ENCODE measurements around the gene ZFAND3.

ZFAND3 gene

DNA sequence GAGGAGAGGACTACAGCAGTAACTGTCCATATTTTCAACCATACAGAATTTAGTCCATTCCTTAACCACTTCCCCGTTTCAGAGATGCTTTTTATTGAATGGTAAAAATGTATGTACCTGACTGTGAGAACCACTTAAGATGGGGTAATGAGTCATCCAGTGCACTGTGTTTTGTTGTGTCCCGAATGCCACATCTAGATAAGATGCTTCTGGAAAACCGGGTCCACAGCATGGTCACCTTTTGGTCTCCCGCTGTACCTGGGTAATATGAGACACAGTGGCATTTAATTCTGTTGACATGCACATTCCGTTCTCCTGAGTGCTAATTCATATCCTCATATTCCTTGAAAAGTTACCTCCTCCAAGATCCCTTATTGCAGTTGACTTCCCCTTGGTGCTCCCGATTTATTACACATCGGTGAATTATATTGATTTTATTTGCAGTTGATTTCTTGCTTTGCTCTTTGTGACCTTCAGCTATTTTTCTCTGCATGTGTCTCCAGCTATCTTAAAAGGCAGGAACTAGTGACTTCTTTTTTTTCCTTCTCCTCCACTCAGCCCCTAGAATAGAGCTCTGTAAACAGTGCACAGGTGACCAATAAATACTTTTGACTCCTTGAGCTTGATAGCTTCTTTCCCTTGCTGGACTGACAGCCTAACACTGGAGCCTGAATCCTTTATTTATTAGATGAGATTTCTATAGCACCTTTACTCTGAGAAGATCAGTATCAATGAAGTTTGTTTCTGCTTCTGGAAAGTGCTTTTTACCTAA, 314.6 kb downstream of the ZFAND3 start:
- no peak for DNase-seq (ENCODE audit: low read depth, low spot score)

DNA sequence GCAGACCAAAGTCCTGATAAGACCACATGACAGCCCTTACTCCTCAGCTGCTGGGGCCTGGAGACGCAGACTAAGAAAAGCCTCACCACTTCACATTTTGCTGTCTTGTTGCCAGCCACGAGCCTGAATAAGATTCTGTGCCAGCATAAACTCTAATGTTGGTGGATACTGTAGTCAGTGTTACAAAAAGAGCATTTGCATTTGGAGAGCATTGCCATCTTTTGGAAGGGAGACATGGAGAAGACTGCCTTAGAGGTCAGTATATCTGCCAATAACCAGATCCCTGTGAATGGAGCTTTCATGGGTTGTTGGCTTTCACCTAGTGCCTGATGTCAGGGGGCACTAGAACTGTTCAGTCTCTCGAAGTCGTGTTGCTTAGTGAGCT, 315.2 kb downstream of the ZFAND3 start:
- DNase-seq (ENCODE audit: low read depth, low spot score): no peak

DNA sequence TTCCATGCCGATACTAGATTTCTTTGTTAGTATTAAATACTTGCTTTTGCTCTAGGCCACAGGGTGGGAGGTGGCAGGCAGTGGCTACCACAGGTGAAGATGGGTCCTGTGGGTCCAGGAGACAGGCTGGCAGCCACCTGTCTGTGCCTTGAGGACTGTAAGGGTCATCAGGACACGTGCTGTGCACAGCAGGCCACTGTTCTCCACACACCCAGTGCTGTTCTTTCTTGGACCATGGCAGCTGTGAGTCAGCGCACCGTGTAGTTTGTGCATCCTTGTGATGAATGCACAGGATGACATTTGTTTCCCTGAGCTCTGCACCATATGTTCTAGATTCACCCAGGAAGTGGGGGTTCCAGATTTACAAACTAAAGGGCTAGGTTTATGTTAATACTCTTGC, 317.0 kb downstream of the ZFAND3 start:
- no peak for DNase-seq (ENCODE audit: low read depth, low spot score)

DNA sequence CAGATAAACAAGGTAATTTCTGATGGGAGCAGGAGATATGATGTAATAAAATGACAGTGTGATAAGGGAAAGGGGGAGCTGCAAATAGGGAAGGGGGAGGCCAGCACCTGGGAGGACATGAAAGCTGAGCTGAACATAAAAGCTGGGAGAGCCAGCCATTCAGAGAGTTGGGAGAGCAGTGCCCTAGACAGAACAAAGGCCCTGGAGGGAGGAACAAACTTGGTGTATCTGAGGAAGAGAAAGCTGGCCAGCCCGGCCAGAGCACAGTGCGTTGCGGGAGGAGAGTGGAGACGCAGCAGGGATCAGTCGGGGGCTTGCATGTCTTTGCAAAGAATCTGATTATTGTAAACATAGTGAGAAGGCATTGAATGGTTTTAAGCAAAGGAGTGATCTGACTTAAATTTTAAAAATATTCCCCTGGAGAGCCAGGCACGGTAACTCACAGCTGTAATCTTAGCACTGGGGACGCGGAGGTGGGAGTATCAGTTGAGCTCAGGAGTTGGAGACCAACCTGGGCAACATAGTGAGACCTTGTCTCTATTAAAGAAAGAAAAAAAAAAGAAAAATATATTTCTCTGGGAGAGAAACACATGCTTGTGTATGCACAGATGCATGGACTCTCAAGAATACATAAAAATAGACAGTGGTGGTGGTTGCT, 318.2 kb downstream of the ZFAND3 start:
- DNase-seq (ENCODE audit: low read depth, low spot score): no peak

DNA sequence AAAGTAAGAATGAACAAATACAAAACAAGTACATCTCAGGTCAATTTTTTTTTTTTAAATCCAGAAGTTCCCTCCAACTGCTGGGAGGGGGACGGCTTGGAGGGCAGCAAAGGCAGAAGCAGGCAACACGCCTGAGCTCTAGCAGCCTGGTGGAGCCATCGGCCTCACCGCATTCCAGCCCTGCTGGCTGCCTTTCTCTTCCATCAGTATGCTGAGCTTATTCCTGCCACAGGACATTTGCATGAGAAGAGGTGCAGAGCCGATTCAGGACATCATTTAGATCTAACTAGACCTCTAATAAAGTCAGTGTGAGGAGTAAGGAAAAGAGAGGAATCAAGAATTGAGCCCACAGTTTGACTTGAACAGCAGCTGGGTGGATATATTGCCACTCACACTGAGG, 318.8 kb downstream of the ZFAND3 start:
- no peak for DNase-seq (ENCODE audit: low read depth, low spot score)

DNA sequence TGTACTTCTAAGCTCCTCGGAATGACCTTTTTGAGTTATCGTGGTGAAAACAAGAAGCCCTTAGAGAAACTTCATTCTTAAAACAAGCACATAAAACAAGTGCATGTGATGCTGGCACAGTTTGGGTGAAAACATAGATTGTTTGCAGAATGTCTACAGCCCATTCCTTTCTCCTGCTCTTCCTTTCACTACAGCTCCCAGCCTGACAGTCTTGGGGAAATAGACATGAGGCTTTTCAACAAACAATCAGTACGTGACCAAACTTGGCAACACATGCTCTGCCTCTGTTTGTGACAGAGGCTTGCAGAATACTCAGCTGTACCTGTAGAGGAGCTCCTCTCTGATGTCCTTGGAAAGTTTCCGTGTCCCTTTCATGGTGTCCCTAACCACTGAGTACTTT, 321.6 kb downstream of the ZFAND3 start:
- no peak for DNase-seq (ENCODE audit: low read depth, low spot score)

DNA sequence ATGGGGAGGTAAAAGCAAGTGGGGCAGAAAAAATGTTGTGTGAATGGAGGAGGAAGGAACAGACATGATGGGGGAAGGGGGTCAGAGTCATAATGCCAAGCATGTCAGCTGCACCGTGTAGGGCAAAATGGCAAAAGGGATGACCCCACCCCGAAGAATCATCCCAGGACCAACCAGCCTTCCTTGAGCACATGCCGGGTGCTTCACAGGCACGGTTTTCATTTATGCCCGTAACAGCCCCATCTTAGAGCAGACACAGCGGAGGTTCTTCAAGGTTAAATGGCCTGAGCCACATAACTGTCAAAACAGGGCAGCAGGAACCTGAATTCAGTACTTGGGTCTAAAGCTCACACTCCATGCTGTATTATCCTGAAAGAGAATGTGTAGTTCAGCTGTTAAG, 322.2 kb downstream of the ZFAND3 start:
- DNase-seq (ENCODE audit: low read depth, low spot score): no peak

DNA sequence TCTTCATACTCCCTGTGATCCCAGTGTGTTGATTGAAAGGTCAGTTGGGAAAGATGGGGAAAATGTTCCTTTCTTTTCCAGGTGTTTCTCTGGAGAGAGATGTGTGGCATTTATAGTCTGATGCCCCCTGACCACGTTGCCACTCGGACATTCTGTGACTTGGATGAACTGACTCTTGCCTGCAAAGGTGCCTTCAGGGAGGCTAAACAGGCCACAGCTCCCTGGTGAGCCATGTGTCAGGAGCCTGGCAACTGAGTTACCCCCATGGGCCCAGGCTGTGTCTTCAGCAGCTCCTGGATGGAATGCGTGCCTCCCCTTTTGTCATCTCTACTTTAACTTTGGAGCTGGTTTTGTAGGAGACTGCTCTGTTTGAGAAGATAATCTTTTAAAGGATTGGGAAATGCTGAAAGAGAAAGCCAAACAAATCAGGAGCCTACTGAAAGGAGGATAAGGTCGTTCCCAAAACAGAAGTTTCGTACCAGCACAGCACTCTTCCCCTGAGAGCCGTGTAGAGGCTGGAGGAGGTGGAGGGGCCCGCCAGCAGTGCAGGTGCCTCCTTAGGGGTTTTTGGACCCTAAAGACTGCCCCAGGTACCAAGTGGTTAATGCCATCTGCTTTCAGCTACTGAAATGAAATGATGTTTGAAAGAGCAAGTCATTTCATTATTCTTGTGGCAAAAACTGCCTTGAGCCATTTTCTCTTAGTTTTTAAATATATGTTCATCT, 322.8 kb downstream of the ZFAND3 start:
- no peak for DNase-seq (ENCODE audit: low read depth, low spot score)

DNA sequence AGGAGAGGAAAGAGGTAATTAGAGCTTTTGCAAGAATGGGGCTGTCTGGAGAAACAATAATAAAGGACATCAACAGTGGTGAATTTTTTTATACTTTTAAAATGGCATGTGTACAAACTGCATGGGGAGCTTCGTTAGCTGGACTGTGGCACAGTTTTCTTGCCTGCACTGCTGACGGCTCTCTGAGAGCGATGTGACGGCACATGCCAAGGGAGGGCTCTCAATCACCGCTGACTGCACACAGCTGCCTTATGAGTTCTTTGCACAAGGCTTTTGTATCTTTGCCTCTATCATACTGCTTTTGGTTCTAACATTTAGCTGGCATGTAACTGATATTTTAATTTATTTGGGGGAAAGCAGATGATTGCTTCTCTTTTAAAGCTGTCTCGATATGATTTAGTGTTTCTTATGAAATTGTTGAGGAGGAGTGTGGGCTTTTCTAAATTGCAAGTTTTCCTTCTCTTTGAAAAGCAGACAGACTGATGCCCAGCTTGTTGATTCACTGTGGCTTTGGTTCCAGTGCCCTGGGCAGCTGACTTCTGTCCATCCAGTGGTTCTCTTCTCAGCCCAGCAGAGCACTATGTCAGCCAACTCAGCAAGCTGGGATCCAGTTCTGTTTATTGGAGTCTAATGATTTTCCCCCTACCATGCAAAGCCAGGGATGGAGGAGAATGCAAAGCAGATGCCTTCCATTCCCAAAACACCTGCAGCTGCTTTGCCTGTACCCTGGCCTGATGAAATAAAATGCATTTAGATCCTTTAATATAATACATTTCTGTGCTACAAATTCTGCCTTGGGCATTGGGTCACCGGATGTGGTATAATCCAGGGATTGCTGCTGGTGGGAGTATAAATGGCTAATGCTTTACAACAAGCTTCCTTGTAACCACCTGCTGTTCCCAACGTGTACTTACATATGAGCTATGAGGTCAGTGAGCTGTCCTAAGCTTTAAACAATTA, 323.9 kb downstream of the ZFAND3 start:
- no peak for DNase-seq (ENCODE audit: low read depth, low spot score)

DNA sequence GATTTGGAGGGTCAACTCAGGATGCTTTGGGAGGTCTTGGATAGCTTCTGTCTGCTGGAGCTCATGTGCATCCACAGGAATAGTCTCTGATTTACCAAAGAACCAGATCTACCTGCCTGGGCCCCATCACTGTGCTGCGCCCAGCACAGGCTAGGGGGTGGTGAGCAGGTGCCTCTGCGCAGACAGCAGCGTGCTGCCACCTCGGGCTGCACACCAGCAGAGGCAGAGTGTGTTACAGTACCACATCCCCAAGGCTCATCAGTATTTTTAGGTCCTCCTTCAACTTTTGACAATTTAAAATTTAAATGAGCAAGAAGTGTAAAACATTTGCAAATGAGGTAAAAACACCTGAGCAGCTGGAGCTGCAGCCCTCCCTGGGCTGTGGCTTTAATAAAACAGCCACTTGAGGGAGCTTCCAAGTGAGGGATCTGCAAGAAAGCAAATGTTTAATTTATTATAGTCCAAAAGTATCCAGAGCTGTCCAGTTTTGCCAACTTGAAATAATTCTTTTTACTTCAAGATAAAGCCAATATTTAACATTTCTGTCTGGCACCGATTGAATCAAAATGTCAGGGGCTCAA, 324.9 kb downstream of the ZFAND3 start:
- no peak for DNase-seq (ENCODE audit: low read depth, low spot score)

DNA sequence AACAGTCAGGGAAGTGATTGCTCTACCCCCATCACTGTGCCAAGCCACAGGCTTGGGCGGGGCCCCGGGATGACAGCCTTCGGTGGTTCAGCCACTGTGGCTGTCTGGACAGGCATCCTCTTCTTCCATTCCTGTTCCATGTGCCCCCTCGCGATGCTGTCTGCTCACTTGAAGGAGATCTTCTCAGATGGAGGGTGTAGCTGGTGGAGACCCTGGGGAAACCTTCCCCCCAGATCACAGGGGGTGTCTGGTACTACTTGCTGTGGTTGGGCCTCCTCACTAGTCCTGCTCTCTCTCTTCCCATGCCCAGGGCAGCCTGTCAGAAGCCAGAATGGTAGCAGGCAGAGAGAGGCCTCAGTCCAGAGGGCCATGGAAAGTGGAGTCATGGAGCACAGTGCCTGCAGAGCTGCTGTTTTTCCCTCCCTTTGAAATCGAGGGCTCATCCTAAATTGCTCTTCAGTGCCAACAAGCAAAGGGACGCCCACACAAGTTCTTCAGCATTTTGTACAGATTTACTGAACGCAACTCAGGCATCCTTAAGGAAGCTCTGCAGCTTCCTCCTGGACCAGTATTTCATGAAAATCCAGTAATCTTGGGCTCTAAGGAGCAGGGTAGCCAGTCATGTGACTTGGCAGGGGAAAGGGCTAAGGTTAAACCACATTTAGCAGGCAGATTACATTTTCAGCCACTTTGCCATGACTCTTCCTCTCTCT, 326.6 kb downstream of the ZFAND3 start:
- DNase-seq (ENCODE audit: low read depth, low spot score): no peak

DNA sequence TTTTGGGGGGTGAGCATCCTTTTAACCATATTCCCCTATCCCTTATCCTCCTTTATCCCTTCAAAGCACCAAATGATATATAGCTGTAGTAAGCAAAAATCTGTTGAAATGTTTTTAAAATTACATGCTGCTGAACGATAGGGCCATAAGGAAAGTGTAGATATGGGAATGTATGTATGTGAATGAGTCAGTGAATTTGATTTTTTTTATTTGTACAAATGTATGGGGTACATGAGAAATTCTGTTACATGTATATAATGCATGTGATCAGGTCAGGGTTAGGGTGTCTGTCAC, 327.2 kb downstream of the ZFAND3 start:
- no peak for DNase-seq (ENCODE audit: low read depth, low spot score)

DNA sequence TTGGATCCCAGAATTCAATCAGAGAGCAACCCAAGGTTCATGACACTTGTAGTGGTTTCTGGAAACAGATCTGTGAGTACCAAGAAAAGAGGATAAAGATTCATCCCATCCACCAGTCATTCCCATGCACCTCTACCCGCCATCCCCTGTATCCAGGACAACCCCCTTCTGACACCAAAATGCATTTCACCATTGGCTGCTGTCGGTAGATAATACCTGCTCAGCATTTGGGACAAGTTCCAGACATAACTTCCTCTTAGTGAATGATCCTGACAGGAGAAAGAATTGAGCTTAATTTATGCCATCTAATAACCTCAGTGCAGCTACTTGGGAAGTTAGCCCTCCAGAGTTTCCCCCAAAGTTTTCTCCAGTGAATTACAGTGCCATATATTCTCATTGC, 329.1 kb downstream of the ZFAND3 start:
- no peak for DNase-seq (ENCODE audit: low read depth, low spot score)

DNA sequence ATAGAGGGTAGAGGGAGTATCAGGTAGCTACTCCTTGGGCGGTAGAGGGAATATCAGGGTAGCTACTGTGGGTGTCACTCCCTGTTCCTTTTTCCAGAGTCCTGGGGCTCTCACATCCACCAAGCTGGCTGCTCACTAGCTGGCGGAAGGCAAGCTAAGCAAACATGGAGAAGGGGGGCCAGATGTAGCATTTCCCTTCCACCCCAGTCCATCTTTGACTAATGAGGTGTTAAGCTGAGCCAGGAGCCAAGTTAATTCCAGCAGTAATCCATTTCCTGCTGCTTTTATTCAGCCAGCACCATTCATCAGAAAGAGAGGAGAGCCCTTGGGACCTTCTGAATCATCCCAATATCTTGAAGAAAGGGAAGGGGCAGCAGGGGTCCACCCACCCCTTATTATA, 330.0 kb downstream of the ZFAND3 start:
- DNase-seq (ENCODE audit: low read depth, low spot score): no peak

DNA sequence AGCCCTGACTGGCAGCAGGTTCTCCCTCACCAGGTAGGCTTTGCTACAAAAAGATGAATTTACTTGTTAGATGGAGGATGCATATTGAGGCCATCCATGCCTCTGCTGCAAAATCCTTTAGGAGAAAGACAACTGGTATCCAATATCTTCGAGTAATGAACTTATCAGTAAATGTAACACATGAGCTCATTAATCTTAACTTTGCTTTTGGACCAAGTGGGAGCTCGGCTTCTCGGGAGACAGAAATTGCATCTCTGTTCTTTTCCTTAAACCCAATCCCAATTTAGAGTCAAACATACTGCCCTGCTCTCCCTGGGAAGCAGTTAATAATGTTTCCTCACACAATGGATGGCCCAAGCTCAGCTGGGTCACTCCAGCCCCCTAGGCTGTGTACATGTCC, 330.5 kb downstream of the ZFAND3 start:
- DNase-seq (ENCODE audit: low read depth, low spot score): no peak

DNA sequence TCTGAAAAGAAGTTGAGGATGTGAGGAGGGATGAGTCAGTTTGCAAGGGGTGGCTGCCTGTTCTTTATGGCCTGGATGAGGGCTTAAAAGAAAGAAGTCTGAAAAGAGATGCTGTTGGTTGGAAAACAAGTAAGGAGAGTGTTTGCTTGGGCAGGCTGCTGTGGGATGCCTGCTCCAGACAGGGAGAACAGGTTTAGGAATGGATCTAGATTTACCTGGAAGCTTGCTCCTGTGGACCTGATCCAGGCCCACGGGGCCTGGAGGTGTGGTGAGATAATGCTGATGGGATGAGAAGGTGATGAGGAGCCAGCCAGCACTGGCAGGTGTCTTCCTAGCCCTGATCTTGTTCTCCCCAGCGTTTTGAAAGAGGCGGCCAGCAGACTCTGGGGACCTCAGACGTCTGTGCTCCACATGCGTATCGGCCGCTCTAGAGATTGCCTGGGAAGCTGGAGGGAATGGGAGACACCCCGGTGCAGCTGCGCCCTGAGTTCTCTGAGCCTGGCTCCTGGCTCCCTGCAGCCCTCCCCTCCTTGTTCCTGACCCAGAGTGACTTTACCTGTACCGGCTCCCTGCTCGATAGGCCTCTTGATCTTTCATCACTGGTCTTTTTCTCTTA, 331.3 kb downstream of the ZFAND3 start:
- DNase-seq (ENCODE audit: low read depth, low spot score): no peak

DNA sequence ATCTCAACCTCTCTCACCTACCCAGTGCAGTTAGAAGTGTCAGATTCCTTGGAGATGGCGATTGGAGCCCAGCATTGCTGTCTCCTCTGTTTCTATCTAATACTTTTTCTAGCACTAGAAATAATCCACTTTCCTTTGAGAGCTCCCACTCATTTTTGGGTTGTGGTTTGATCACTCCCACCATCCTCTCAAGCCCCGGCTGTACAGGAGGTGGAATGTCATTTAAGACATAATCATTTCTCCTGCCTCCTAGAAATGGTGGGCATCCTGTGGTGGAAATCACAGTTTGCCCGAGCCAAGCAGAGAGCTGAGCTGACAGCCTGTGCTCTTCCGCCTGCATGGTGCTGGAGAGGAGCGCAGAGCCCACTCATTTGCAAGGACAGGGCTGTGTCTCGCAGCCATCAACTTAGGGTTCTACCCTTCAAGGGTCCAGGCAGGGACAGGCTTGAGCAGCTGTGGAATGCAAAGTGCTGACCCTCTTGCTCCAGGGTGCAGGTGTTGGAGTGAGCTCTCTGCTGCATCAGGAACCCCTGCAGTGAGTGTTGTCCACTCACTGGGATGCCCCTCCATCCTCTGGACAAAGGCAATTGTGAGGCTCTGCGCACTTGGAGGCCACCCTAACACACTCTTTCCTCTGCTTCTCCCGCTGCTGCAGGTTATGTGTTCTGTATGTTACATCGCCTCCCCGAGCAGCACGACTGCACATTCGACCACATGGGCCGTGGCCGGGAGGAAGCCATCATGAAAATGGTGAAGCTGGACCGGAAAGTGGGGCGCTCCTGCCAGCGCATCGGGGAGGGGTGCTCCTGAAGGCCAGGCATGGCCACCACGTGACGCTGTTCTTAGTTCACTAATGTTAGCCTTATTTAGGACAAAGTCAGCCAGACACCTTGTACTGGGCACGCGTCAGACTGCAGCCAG, 332.3 kb downstream of the ZFAND3 start:
- DNase-seq (ENCODE audit: low read depth, low spot score): no peak

DNA sequence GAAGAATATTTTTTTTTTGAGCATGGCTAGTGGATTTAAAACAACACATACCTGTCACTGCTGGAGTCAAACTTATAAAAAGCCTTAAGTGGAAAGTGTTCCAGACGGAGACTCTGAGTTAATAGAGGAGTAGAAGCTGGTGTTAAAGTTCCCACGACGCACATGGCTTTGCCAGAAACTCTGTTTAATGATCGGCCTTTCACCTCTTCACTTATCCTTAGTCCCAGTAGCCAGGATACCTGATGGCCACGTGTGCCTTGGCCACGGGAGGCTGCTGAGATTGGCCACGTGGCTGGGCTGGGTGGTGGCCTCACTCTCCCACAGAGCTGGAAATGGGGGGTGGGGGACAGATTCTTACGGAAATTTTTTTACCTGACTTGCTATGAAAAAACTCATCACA, 333.1 kb downstream of the ZFAND3 start:
- DNase-seq (ENCODE audit: low read depth, low spot score): no peak

DNA sequence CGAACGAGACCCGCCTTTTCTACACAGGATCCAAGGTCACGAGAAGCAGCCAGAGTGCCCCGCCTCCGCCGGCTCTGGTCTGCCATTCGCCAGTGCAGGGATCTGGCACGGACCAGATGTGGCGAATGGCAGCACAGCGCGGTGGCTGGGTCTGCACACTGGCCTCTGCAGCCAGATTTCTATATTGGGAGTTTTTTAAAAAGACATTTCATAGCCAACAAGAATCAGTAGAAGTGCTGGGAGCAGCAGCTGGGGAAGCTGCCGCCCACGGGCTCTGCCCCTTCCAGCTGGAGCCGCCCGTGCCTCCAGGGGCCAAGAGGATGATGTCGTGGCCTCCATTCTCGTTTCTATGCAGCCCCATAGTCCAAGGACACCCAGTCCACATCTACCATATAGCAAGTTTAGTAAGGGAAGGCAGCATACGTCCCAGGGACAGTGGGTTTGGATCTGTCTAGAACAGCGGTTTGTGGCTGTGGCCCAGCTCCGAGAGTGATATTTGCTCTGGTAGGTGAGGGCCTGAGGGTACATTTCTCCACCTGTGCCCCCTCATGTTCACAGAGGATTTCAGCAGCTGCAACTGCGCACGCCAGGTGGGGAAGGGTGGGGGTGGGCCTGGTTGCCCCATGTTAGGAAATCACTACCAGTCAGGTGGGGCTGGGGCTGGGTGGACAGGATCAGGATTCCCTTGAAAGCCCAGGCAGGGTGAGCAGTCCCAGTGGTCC, 333.7 kb downstream of the ZFAND3 start:
- no peak for DNase-seq (ENCODE audit: low read depth, low spot score)
